HG03103 (cell line): ENCODE measurements around the gene B4GALT3.
"Not testable (repeated sequence)": the region's sequence is repeated elsewhere in the genome, so short reads cannot be mapped to it uniquely, and the experiment has no call there.

Experiments used
- ATAC-seq: cut with Tn5 transposase; IDR thresholded peaks from one replicate; pipeline ENCODE4 v1.9.1; 2021; ENCODE audit warnings: low read depth; ENCODE audit not compliant: unreplicated experiment

The B4GALT3 gene

GRCh38 chr1:161177112-161177935, at the start of gene B4GALT3:
Gene B4GALT3 (minus strand): TSS chr1:161177507. CDS start chr1:161176060, 1,447 bp downstream.
- peak; percentile 66 for ATAC-seq

GRCh38 chr1:161226759-161227158, 49.5 kb upstream of the B4GALT3 start:
- ATAC-seq: no peak

DNA sequence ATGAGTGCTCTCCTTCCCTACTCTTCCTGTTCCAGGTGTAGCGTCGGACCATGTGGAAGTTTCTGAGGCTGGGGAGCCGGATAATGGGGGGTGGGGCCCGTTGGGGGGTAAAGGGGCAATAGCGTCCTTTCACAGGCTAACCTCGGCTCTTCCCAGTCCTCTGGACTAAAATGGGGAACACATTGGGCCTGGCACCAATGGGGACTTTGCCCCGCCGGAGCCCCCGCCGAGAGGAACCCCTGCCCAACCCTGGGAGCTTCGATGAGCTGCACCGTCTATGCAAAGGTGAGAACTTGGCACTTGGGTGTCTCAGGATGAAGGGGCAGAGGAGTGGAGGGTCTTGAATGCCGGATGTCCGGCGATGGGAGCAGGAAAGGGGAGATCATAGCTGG, 49.0 kb upstream of the B4GALT3 start:
- no peak for ATAC-seq

DNA sequence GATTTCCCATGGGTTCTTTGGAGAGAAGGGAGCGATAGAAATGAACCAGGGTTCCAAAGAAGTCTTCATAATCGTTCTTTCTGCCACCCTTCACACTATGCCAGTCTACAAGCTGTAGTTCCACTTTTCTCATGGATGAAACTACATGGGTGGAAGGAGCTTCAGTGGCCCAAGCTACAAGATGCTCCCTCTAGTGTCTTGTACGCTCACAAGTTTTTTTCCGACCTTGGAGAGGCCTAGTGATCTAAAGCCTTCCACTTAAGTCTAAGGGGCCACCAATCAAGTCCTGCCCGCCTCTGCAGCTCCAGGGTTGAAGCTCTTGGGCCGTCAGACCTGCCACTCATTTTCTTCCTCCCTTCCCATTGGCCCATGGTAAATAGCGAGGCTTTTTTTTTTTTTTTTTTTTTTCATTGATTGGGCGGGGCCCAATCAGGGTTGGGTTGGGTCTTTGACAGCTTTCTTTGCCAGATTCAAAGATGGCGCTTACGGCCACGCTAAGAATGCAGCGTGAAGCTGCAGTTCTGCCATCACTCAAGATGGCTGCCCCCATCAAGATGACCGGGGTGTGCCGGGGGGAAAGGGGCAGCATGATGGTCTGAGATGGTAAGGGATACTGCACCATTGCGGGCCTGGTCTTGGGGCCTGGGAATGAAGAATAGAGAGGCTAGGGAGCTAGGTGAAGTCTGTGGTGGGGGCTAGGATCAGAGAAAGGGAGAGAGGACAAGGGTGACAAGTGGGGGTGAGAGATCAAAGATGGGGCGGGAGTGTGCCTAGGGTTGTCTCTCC, 48.4 kb upstream of the B4GALT3 start, which contains the start of gene TOMM40L:
TSS of gene TOMM40L (plus strand) at position 527 of the 786 bp plus-strand sequence. CDS start 430 bp downstream, outside the sequence.
- peak; percentile 93 for ATAC-seq

GRCh38 chr1:161225178-161225533, 47.8 kb upstream of the B4GALT3 start:
- no peak for ATAC-seq

GRCh38 chr1:161224695-161225087, 47.4 kb upstream of the B4GALT3 start:
- ATAC-seq: not testable (repeated sequence)

- no peak for ATAC-seq
Observed at GRCh38 chr1:161223805-161224694, 46.7 kb upstream of the B4GALT3 start.

DNA sequence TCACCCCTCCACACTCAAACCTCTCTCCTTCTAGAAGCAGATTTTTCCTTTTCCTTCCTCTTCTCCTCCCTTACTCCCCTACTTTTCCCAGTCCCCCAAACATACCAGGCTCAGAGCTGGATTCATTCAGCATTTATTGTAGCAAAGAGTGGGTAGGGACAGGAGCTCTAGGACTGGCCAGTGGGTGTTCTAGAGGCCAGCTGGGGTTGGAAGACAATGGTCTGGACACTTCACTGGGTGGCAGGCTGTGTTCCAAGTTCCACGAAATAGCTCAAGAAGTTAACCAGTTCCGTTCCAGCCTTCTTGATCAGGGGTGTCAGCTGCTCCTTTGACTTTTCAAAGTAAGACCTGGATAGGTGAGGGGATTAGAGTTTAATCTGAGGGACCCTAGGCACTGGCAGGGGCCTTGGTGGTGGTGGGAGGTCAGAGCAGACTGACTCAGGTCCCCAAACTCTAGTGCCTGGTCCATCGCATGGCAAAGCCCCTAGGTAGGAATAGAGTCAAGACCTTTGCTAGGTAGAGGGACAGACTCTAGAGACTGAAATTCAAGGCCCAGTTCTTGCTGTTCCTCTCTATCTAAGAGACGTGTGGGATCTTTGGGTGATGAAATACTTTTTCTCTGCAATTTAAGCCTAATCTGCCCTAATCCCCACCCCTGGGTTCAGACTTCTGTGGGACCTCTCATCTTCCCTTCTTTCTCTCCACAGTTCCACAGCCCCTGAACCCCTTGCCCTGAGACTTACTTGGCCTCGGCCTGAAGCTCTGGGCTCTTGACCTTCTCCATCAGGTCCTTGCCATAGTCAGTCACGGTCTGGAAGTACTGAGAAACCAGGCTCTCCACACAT, 45.1 kb upstream of the B4GALT3 start:
- ATAC-seq: no peak

GRCh38 chr1:161220002-161220401, 42.7 kb upstream of the B4GALT3 start:
- no peak for ATAC-seq

DNA sequence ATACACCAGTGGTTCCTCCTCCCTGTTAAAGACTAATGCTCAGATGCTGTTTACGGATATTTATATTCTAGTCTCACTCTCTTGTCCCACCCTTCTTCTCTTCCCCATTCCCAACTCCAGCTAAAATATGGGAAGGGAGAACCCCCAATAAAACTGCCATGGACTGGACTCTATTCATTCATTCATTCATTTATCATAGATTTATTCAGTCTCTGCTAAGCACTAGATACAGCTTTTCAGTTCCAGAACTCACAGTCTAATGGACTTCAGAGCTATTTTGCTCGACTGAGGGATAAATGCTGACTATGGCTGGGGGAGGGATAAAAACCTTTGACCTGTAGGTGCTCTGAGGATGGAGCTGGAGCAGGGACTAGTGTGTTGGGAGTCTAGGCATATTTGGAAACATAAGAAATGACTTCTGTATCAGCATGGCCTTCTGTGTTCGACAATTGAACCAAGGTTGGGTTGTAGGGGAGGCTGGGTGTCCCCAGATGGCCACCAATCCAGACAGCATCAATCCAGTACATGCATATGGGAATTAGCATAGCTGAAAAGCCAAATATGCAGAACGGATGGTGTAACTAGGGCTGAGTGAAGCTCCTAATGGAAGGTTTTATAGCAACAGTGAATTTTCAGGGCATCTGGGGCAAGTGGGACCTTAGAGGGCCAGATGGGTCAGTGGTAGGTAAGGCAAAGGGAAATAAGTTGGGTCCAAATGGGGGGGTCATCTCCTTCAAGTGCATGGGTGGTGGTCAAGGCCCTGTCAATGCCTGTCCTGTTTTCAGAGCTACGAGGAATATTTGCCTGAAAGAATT, 42.0 kb upstream of the B4GALT3 start:
- ATAC-seq: no peak

DNA sequence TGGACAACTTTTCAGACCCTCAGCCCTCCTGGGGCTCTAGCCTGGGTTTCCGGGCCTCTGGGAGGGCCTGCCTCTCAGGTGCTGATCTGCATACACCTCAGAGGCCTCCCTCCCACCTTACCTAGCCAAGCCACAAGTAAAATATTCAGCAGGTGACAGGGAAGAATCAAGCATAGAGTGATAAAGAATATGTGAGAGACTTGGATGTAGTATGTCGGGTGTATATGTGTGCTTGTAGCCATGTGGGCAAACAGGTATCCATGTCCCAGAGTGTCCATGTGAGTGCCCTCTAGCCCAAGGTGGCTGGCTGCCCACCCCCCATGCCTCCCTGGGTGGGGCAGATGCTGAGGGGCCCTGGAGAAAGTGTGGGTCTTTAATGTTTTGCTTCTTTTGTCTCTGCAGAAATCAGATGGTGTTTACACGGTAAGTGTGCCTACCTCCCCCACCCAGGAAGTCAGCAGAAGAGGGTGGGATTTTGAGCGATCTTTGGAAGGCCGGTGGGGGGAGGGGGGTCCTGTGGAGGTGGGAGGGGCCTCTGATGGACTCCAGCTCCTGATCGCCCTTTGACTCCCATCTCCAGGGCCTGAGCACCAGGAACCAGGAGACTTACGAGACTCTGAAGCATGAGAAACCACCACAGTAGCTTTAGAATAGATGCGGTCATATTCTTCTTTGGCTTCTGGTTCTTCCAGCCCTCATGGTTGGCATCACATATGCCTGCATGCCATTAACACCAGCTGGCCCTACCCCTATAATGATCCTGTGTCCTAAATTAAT, 41.2 kb upstream of the B4GALT3 start:
- ATAC-seq: no peak

GRCh38 chr1:161217831-161218230, 40.5 kb upstream of the B4GALT3 start:
- ATAC-seq: no peak

GRCh38 chr1:161216945-161217712, 39.8 kb upstream of the B4GALT3 start:
- ATAC-seq: peak; percentile 77

GRCh38 chr1:161215076-161215475, 37.8 kb upstream of the B4GALT3 start, which contains the start of gene FCER1G:
Gene FCER1G (plus strand): TSS chr1:161215295. CDS start chr1:161215322, 27 bp downstream.
- no peak for ATAC-seq

DNA sequence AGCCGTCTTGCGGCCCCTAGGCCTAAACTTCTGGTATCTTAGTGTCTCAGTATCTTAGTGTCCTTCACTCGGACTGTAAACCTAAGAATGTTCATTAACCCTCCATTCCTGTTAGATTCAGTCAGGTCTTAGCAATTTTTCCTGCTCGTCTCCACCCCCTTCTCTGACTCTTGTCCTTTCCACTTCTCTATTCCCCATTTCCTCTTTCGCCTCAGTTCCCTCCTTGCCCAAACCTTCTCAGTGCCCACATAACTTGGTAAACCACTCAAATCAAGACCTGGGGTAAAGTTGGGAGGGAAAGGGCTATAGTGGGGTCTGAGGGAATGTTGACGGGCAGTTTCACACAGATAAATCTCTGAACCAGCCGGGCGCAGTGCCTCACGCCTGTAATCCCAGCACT, 37.1 kb upstream of the B4GALT3 start:
- ATAC-seq: no peak

DNA sequence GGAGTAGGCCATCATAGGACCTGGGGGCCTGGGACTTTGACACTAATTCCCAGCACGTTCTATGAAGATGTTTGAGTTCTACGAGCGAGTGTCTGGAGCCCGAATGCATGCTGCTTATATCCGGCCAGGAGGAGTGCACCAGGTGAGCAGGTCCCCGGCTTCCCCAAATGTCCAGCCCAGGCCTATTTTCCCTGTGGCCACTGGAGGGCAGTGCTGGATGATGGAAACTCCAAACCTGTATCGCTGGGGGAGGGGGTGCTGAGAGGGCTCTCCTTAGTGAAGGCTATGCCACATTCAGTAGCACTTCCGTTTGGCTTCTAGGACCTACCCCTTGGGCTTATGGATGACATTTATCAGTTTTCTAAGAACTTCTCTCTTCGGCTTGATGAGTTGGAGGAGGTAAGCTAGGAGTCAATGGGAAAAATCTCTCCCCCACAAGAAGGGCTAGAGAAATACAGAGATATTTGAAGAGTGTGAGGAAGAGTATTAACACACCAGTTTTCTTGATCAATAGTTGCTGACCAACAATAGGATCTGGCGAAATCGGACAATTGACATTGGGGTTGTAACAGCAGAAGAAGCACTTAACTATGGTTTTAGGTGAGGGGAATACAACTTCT, 32.6 kb upstream of the B4GALT3 start:
- no peak for ATAC-seq

GRCh38 chr1:161207173-161207572, 29.9 kb upstream of the B4GALT3 start:
- no peak for ATAC-seq
